ENCODE measurements around the gene MORN1. TPM values are rescaled to one million over a fixed set of nuclear protein-coding genes. Genes with fewer than 3 reads are reported as not detected.

Gene MORN1
- total RNA-seq, 4 donors from 2014 or later: 0.59 to 20.0 (median 9.5) TPM

DNA sequence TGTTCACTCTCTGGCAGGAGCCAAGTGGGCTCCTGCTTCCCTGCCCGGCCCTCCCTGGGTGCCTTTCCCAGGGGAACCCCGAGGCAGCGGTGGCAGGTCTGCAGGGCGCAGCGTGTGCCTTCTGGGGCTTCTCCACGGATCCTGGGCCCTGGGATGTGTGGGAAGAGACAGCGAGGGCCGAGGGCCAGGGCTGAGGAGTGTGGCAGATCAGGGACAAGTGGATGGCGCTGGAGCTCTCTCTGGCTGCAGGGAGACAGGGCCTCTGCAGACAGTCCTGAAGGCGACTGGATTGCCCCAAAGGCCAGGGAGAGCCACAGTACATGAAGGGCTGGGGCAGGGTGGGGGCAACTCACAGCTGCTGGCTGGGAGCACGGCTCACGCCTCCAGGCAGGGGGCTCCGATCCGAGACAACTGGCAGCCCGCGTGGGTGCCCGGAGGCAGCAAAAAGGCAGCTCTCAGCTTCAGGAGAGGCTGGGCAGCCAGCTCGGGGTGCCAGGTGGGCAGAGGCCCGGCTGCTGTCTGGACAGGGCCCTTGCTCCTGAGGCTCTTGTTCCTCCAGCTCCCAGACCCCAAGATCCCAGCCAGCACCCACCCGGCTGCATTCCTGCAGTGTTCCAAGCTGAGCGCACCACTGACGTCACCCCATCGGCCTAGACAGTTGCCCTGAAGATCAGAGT, 16.0 kb downstream of the MORN1 start:
- Histone ChIP-seq H3K27ac (no peak overlapping the region), H3K36me3 (no peaks in the 10 kb centered on the region), H3K27me3 (no peaks in the 10 kb centered on the region), H3K9me3 (no peaks in the 10 kb centered on the region), H3K4me1 (no peaks in the 10 kb centered on the region), H3K4me3 (no peak overlapping the region)
- DNase-seq: no peak
- TF ChIP-seq, protein P1, sequence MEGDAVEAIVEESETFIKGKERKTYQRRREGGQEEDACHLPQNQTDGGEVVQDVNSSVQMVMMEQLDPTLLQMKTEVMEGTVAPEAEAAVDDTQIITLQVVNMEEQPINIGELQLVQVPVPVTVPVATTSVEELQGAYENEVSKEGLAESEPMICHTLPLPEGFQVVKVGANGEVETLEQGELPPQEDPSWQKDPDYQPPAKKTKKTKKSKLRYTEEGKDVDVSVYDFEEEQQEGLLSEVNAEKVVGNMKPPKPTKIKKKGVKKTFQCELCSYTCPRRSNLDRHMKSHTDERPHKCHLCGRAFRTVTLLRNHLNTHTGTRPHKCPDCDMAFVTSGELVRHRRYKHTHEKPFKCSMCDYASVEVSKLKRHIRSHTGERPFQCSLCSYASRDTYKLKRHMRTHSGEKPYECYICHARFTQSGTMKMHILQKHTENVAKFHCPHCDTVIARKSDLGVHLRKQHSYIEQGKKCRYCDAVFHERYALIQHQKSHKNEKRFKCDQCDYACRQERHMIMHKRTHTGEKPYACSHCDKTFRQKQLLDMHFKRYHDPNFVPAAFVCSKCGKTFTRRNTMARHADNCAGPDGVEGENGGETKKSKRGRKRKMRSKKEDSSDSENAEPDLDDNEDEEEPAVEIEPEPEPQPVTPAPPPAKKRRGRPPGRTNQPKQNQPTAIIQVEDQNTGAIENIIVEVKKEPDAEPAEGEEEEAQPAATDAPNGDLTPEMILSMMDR (IDR thresholded peaks at IDR 0.05): no peak
- no peak for TF ChIP-seq POLR2A (IDR thresholded peaks at IDR 0.05)
- intact Hi-C loops (cut with DNase I; ENCODE audit: low total_unique reads): no loop called here

DNA sequence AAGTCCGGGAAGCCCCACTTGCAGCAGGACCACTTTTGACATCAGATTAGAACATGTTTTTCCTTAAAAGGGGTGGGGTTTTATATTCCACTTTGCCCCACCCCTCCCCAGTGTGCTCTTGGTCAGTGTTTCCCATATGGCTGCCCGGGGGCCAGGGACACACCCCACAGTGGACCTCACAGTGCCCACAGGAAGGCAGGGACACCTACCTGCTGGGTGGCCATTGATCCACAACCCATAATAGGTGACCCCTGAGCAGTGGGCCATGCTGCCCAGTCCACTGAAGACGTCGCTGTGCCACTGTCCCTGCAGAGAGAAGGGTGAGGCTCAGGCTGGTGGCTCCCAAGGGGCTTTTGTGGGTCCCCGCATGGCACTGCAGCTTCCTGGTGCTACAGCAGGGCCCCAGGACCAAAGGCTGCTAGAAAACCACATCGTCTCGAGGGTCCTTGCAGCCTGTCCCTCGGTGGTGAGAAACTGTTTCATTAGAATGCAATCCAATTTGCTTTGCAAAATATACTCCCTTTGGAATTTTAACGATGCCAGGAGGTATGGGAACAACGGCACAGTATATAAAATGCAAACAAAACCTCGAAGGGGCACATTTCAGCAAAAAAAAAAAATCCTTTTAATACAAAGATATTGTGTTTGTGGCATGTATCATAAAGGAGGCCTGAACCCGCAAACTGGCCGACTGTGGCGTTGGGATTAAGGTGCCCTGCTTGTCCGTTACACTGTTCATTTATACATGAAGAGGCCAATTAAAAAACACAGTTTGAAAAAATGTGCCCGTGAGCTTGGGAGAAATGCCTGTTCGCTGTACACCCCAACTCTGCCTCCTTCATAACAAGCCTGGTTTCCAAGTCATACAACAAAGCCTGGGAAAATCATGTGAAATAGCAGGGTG, 16.9 kb downstream of the MORN1 start:
- no peaks in the 10 kb centered on the region for H3K36me3 ChIP-seq
- no peaks in the 10 kb centered on the region for H3K4me1 ChIP-seq
- TF ChIP-seq, protein P1 (IDR thresholded peaks at IDR 0.05): no peak
- TF ChIP-seq POLR2A (IDR thresholded peaks at IDR 0.05): no peak
- no peaks in the 10 kb centered on the region for H3K27me3 ChIP-seq
- intact Hi-C loops (cut with DNase I; ENCODE audit: low total_unique reads): no loop called here
- no peaks in the 10 kb centered on the region for H3K9me3 ChIP-seq
- no peak for DNase-seq
- H3K4me3 ChIP-seq: no peak overlapping the region
- H3K27ac ChIP-seq: no peak overlapping the region

DNA sequence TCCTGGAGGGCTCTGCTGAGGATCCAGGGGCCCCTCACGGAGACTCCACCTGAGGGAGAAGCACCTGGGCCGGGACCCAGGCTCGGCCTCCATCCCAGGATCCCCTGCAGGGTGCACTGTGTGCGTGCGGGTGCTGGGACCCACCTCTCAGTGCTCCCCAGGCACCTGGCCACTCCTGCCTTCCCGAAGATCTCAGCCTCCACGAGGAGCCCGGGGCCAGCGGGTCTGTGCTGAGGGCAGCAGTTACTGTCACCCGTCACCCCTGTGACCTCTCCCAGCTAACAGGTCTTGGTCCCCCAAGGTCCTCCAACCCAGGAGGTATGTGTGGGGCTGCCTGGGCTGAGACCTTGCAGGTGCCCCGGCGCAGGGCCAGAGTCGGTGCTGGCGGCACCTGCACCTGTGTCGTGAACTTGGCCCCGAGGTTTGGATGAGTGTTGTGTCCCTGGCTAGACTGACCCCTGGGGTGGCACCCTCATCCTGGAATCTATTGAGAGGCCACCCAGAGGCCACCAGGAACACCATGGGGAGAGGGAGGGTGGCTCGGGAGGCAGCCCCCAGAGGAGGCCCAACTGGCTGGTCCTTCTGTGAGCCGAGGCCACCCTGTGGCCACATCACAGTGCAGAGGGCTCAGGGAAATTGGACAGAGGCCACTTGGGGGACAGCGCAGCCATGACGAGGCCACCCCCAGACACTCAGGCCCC, 17.7 kb downstream of the MORN1 start:
- H3K27me3 ChIP-seq: no peaks in the 10 kb centered on the region
- H3K4me1 ChIP-seq: no peaks in the 10 kb centered on the region
- no peaks in the 10 kb centered on the region for H3K9me3 ChIP-seq
- TF ChIP-seq, protein P1 (IDR thresholded peaks at IDR 0.05): no peak
- no peak for TF ChIP-seq POLR2A (IDR thresholded peaks at IDR 0.05)
- no peak overlapping the region for H3K4me3 ChIP-seq
- intact Hi-C loops (cut with DNase I; ENCODE audit: low total_unique reads): no loop called here
- no peak for DNase-seq
- H3K36me3 ChIP-seq: no peaks in the 10 kb centered on the region
- no peak overlapping the region for H3K27ac ChIP-seq

DNA sequence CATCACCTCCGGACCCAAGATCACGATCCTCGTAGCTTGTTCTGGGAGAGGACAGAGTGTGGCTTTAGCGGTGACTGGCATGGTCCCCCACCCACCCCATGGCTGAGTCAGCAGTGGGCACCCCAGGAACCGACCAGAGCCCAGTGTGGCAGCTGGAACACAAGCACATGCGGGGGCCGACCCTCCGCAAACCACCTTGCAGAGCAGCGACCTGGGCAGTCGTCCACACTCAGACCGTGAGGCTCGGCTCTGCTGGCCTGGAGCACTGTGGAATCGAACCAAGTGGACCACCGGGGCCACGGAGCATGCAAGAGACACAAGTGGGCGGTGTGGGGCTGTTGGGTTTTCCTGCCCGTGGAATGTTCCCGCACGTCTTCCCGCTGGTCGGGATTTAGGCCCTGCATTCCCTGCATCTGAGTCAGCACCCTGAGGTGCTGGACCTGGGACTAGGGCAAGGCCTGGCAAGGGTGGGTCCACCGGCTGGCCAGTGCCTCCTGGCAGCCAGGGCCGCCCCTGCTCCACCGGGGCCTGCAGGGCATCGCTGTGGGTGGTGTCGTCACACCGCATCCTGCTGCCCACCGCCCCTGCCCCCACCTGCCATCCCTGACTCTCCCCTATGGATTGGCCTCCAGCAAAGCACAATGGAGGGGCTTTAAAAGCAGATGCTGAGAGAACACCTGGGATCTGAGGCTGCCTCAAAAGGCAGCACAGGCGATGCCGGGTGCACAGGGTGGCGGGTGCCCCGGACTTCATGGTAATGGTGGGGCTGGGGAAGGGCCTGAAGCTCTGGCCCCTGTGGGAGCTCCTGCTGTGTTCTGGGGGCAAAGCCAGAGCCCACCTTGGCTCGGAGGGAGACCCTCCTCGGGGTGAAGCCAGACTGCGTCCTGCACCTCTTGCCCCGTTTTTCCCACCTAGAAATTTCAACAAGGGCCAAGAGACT, 18.5 kb downstream of the MORN1 start:
- intact Hi-C loops (cut with DNase I; ENCODE audit: low total_unique reads): no loop called here
- H3K27me3 ChIP-seq: no peaks in the 10 kb centered on the region
- TF ChIP-seq, protein P1 (IDR thresholded peaks at IDR 0.05): no peak
- TF ChIP-seq POLR2A (IDR thresholded peaks at IDR 0.05): no peak
- no peak for DNase-seq
- H3K27ac ChIP-seq: no peak overlapping the region
- H3K36me3 ChIP-seq: no peaks in the 10 kb centered on the region
- H3K4me1 ChIP-seq: no peaks in the 10 kb centered on the region
- no peaks in the 10 kb centered on the region for H3K9me3 ChIP-seq
- H3K4me3 ChIP-seq: no peak overlapping the region

All from uterus (tissue), 4 donors.